ENCODE data around the gene UQCR11.

Gene UQCR11

GRCh38 chr19:1575323-1576241 lies 29.7 kb downstream of the UQCR11 start:
- no peak overlapping the region for H3K4me3 ChIP-seq (ENCODE audit: low read depth in 1 of 2, low read length in 2 of 2)
- peaks cover 49% of the 10 kb centered on the region for H3K36me3 ChIP-seq (ENCODE audit: insufficient read depth, low read length)
- ATAC-seq (ENCODE audit: insufficient read depth, low read depth) (peak; percentile 18; the same call in 2 of the 3 replicates), DNase-seq (no peak)
- H3K4me2 ChIP-seq (ENCODE audit: insufficient read depth, low read length) = no peak overlapping the region
- no peak for TF ChIP-seq EZH2 (IDR thresholded peaks at IDR 0.05; ENCODE audit: borderline replicate concordance, low read depth, low read length, severe bottlenecking)
- no peak for TF ChIP-seq CTCF (IDR thresholded peaks at IDR 0.05; ENCODE audit: borderline replicate concordance, extremely low read depth, low read length, poor library complexity, severe bottlenecking)
- peaks cover 41% of the 10 kb centered on the region for H4K20me1 ChIP-seq (ENCODE audit: insufficient read depth, low read length)
- H3K9me3 ChIP-seq (ENCODE audit: insufficient read depth, low read length, severe bottlenecking) = no peaks in the 10 kb centered on the region
- H3K27ac ChIP-seq (ENCODE audit: low read length) = no peak overlapping the region
- H3K4me1 ChIP-seq (ENCODE audit: insufficient read depth, low read length) = no peaks in the 10 kb centered on the region
- no peaks in the 10 kb centered on the region for H3K79me2 ChIP-seq (ENCODE audit: insufficient read depth, low read length)
- H3K27me3 ChIP-seq (ENCODE audit: insufficient read depth, low read length, poor library complexity) = no peaks in the 10 kb centered on the region
- H2AFZ ChIP-seq (ENCODE audit: low read depth, low read length) = no peak overlapping the region
- no peak overlapping the region for H3K9ac ChIP-seq (ENCODE audit: low read depth, low read length)

GRCh38 chr19:1574354-1575136 lies 30.7 kb downstream of the UQCR11 start:
- H3K4me3 ChIP-seq (ENCODE audit: low read depth in 1 of 2, low read length in 2 of 2) = no peak overlapping the region
- ATAC-seq (ENCODE audit: insufficient read depth, low read depth) = no peak
- no peak overlapping the region for H3K4me2 ChIP-seq (ENCODE audit: insufficient read depth, low read length)
- no peaks in the 10 kb centered on the region for H3K79me2 ChIP-seq (ENCODE audit: insufficient read depth, low read length)
- H2AFZ ChIP-seq (ENCODE audit: low read depth, low read length) = no peak overlapping the region
- TF ChIP-seq EZH2 (IDR thresholded peaks at IDR 0.05; ENCODE audit: borderline replicate concordance, low read depth, low read length, severe bottlenecking) (no peak), CTCF (IDR thresholded peaks at IDR 0.05; ENCODE audit: borderline replicate concordance, extremely low read depth, low read length, poor library complexity, severe bottlenecking) (no peak)
- H3K9me3 ChIP-seq (ENCODE audit: insufficient read depth, low read length, severe bottlenecking) = no peaks in the 10 kb centered on the region
- H3K9ac ChIP-seq (ENCODE audit: low read depth, low read length) = no peak overlapping the region
- DNase-seq = no peak
- no peaks in the 10 kb centered on the region for H3K4me1 ChIP-seq (ENCODE audit: insufficient read depth, low read length)
- H3K36me3 ChIP-seq (ENCODE audit: insufficient read depth, low read length) = peaks cover 40% of the 10 kb centered on the region
- no peak overlapping the region for H3K27ac ChIP-seq (ENCODE audit: low read length)
- H3K27me3 ChIP-seq (ENCODE audit: insufficient read depth, low read length, poor library complexity) = no peaks in the 10 kb centered on the region
- peaks cover 37% of the 10 kb centered on the region for H4K20me1 ChIP-seq (ENCODE audit: insufficient read depth, low read length)

GRCh38 chr19:1572795-1573194 lies 32.5 kb downstream of the UQCR11 start:
- ATAC-seq (ENCODE audit: insufficient read depth, low read depth) = no peak
- H3K27me3 ChIP-seq (ENCODE audit: insufficient read depth, low read length, poor library complexity) = no peaks in the 10 kb centered on the region
- no peaks in the 10 kb centered on the region for H3K9me3 ChIP-seq (ENCODE audit: insufficient read depth, low read length, severe bottlenecking)
- no peaks in the 10 kb centered on the region for H3K79me2 ChIP-seq (ENCODE audit: insufficient read depth, low read length)
- H3K4me2 ChIP-seq (ENCODE audit: insufficient read depth, low read length) = no peak overlapping the region
- H3K27ac ChIP-seq (ENCODE audit: low read length) = no peak overlapping the region
- no peak overlapping the region for H2AFZ ChIP-seq (ENCODE audit: low read depth, low read length)
- DNase-seq = no peak
- peaks cover 8% of the 10 kb centered on the region for H3K4me1 ChIP-seq (ENCODE audit: insufficient read depth, low read length)
- H3K9ac ChIP-seq (ENCODE audit: low read depth, low read length) = no peak overlapping the region
- H3K4me3 ChIP-seq (ENCODE audit: low read depth in 1 of 2, low read length in 2 of 2) = no peak overlapping the region
- peaks cover 23% of the 10 kb centered on the region for H3K36me3 ChIP-seq (ENCODE audit: insufficient read depth, low read length)
- TF ChIP-seq EZH2 (IDR thresholded peaks at IDR 0.05; ENCODE audit: borderline replicate concordance, low read depth, low read length, severe bottlenecking) = no peak
- TF ChIP-seq CTCF (IDR thresholded peaks at IDR 0.05; ENCODE audit: borderline replicate concordance, extremely low read depth, low read length, poor library complexity, severe bottlenecking) = no peak
- H4K20me1 ChIP-seq (ENCODE audit: insufficient read depth, low read length) = peaks cover 22% of the 10 kb centered on the region

All from DND-41 (cell line).